HG03025 (cell line): ENCODE results near the gene SPATC1L.
"Not testable (repeated sequence)": the region's sequence is repeated elsewhere in the genome, so short reads cannot be mapped to it uniquely, and the experiment has no call there.

Experiments
- ATAC-seq: cut with Tn5 transposase; IDR thresholded peaks from one replicate; pipeline ENCODE4 v1.9.1; 2021; ENCODE audit warnings: mild to moderate bottlenecking, moderate library complexity; ENCODE audit not compliant: unreplicated experiment, low FRiP score

The SPATC1L gene

DNA sequence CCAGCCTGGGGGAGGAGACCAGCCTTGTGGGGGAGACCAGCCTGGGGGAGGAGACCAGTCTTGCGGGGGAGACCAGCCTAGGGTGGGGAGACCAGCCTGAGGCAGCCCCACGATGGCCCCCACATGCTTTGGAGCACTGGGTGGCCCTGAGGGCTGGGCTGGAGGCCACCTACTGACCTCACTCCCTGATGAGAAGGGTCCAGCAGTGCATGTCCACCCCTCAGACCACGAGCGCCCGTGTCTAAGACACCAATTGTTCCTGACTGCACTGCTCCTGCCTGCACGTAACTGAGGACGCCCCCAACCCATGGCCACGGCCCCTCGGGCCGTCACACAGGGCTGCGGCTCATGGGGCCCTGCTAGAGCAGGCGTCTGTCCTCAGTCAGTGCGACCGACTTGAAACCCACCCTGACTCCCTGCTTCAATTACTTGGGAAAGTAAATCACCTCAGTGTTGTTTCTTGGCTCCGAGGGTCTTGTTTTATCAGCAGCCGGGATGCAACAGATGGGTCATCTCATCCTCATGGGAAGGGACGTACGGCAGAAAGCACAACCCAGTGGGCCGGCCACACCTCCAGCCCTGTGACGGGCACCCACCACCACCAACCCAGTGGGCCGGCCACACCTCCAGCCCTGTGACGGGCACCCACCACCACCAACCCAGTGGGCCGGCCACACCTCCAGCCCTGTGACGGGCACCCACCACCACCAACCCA is at the start of gene SPATC1L:
Gene SPATC1L, minus strand, starts transcription at position 550 of the 715 bp plus-strand sequence. CDS start 1,643 bp downstream, outside the sequence.
- no peak for ATAC-seq

- no peak for ATAC-seq
Observed at GRCh38 chr21:46229923-46230260, 45.6 kb upstream of the SPATC1L start.

- ATAC-seq: peak; percentile 41
Observed at GRCh38 chr21:46229133-46229922, 45.1 kb upstream of the SPATC1L start.

DNA sequence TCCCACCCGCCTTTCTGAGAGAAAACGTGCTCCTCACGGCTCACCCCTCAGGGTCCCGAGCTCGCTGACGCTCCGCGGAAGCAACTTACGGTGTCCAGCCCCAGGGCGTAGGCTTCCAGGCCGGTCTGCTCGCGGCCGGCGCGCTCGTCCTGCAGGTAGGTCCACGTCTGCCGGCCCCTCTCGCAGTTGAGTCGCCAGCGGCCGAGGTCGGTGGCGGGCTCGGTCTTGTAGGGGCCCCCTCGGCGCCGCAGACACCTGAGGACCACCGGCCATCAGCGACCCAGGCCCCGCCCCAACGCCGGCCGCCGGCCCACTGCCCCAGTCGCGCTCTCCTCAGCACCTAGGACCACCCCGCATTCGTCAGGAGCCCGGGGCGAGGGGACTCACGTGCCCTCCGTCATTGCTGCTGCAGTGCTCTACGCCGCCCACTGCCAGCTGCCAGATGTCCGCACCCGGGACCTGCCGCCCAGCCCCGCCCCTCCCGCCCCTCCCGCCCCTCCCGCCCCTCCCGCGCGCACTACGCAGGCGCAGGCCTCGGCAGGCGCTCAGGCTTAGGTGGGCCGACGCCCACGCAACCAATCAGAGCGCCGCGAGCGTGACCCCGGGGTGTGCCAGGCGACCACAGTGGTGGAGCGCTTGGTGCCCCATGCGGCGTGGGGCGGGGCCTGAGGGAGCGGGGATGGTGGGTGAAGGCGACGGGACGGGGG is 44.2 kb upstream of the SPATC1L start, which contains the start of gene LSS:
Gene LSS, minus strand, starts transcription at position 430 of the 707 bp plus-strand sequence. Its CDS starts 29 bp downstream, at position 401.
- ATAC-seq: peak; percentile 63

- ATAC-seq: no peak
Observed at GRCh38 chr21:46227811-46228344, 43.6 kb upstream of the SPATC1L start.

GRCh38 chr21:46226920-46227599 is 42.8 kb upstream of the SPATC1L start:
- ATAC-seq: no peak

DNA sequence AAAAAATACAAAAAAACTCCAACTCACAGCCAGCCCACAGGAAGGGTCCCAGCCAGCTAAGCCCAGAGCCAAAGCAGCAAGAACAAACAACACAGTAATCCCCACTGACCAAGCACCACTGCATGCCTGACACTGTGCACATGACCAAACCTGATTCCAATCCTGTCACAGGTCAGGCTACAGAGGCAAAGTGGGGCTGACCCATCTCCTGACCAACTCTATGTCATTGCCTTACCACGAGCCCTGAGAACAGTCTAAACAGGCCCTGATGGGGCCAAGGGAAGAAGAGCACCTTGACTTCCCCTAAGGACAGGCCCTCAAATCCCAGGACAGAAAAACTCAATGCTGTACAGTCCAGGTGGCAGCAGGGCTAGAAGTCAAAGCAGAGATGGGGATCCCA is 41.9 kb upstream of the SPATC1L start:
- no peak for ATAC-seq

DNA sequence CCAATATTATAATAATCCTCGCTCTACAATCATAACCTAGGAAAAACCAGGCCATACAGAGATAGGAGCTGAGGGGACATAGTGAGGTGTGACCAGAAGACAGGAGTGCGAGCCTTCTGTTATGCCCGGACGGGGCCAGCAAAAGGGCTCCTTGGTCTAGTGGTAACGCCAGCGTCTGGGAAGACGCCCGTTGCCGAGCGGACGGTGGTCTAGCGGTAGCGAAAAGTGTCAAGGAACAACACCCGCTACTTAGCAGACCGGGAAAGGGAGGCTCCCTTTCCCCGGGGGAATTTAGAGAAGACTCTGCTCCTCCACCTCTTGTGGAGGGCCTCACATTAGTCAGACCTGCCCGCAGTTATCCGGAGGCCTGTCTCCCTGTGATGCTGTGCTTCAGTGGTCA is 39.4 kb upstream of the SPATC1L start:
- ATAC-seq: not testable (repeated sequence)

GRCh38 chr21:46223217-46223616 is 39.0 kb upstream of the SPATC1L start:
- no peak for ATAC-seq

DNA sequence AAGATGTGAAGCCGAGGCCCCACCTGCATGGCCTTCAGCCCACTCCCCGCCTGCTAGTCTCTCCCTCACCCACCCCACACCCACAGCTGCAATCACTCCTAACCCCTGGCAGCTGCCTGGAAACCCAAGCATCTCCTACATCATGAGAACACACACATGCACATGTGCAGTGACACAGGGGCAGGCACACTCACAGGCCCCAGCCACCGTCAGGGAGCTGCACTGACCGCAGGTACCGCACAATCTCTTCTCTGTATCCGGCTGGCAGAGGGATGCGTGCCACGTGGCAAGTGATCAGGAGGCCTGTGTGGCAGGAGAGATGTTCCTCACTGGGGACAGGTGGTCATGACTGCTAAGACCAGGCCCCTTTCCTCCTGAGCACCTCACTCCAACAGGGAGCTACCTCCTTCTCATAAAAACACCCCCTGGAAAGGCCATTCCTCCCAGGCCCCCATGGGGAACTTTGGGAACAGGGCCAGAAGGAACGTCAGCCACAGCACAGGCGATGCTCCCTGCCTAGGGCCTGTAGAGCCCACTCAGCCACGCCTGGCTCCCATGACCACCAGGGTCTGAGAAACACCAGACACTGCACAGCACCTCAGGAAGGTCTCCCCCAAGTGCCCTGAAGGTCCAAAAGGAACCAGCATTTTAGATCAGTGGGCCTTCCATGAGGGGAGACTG is 38.3 kb upstream of the SPATC1L start:
- no peak for ATAC-seq

GRCh38 chr21:46221664-46222435 is 37.6 kb upstream of the SPATC1L start:
- no peak for ATAC-seq

- ATAC-seq: no peak
Observed at GRCh38 chr21:46220847-46221246, 36.6 kb upstream of the SPATC1L start.

DNA sequence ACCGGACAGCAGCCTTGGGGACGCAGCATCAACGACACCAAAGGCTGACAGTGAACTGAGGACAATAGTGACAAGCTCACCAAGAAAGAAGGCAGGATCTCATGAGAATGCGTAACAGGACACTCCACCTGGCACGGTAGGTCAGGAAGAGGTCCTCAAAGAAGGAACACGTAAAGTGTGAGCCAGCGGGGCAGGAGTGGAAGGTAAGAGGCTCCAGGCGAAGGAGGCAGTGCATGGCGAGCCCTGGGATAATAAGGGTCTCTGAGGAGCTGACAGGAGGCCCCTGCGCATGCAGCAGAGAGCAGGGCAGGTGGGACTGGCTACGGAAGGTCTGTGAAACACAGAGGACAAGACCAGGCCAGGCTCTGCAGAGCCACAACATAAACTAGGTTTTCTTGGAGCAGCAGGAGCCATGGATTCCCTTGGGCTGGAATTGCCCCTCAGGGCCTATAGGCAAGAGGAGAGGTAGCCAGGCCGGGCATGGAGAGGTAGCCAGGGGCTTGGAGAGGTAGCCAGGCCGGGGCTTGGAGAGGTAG is 36.1 kb upstream of the SPATC1L start:
- ATAC-seq: no peak

- no peak for ATAC-seq
Observed at GRCh38 chr21:46219591-46220239, 35.5 kb upstream of the SPATC1L start.

GRCh38 chr21:46218906-46219590 is 34.8 kb upstream of the SPATC1L start:
- no peak for ATAC-seq

GRCh38 chr21:46217511-46218196 is 33.4 kb upstream of the SPATC1L start:
- no peak for ATAC-seq

DNA sequence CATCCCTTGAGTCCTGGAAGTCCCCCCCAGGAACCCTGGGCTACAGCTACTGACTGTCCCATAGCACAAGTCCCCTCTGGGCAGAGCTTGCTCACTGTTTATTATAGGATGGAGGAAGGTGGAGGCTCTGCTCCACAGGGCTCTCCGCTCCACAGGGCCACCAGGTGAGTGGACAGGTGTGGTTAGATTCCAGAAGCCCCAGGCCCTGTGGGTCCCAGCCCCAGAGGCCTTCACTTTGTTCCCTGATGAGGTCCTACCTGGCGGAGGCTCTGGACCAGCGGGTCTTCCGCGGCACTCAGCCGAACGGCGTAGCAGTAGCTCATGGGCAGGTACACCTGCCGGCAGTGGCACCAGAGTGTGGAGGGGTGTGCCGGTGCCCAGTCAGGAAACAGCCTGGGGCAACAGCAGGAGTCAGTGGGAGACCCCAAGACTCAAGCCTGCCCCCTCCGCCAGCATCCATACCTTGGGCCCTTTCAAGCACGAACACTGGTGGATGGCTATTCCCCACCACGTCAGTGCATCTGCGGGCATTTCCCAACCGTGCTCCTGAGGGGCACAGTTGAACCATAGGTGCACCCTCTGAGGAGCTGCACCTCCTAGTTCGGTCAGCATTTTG is 32.0 kb upstream of the SPATC1L start:
- no peak for ATAC-seq
